ENCODE data around the gene HTR3E.

GRCh38 chr3:184110316-184110725 lies 13.5 kb downstream of the HTR3E start:
- TF ChIP-seq, protein P1, sequence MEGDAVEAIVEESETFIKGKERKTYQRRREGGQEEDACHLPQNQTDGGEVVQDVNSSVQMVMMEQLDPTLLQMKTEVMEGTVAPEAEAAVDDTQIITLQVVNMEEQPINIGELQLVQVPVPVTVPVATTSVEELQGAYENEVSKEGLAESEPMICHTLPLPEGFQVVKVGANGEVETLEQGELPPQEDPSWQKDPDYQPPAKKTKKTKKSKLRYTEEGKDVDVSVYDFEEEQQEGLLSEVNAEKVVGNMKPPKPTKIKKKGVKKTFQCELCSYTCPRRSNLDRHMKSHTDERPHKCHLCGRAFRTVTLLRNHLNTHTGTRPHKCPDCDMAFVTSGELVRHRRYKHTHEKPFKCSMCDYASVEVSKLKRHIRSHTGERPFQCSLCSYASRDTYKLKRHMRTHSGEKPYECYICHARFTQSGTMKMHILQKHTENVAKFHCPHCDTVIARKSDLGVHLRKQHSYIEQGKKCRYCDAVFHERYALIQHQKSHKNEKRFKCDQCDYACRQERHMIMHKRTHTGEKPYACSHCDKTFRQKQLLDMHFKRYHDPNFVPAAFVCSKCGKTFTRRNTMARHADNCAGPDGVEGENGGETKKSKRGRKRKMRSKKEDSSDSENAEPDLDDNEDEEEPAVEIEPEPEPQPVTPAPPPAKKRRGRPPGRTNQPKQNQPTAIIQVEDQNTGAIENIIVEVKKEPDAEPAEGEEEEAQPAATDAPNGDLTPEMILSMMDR (IDR thresholded peaks at IDR 0.05), result no peak
- TF ChIP-seq POLR2AphosphoS5 (IDR thresholded peaks at IDR 0.05; ENCODE audit: insufficient read depth in 1 of 2, low read depth in 1 of 2), result no peak

Data from vagina (tissue), 2 donors.